Epithelial cell of proximal tubule (primary cell): ENCODE results near the gene IGFBP3. TPM values are rescaled to one million over a fixed set of nuclear protein-coding genes. Genes with fewer than 3 reads are reported as not detected.

ENCODE experiments used
- DNase-seq: peaks from one replicate; pipeline ENCODE4 v3.0.0-alpha.2; 2011; ENCODE audit warnings: low read depth
- H3K4me3 ChIP-seq: 2 replicates; pipeline ENCODE4 v1.5.1; 2011; ENCODE audit warnings: low read depth, mild to moderate bottlenecking, low read length
- total RNA-seq: library from RNA; depleted of rRNA; stranded (reverse); fragments of >200 nt; gene quantifications from 2 replicates; pipeline ENCODE4 v1.2.3, GENCODE V29; 2015
- TF ChIP-seq, protein P1 (sequence below): conservative IDR thresholded peaks from 2 replicates; pipeline ENCODE4 v1.5.1; 2012; ENCODE audit warnings: low read depth, mild to moderate bottlenecking, low read length

The IGFBP3 gene
- total RNA-seq, 1 donor from 2014 or later, result 338 TPM

DNA sequence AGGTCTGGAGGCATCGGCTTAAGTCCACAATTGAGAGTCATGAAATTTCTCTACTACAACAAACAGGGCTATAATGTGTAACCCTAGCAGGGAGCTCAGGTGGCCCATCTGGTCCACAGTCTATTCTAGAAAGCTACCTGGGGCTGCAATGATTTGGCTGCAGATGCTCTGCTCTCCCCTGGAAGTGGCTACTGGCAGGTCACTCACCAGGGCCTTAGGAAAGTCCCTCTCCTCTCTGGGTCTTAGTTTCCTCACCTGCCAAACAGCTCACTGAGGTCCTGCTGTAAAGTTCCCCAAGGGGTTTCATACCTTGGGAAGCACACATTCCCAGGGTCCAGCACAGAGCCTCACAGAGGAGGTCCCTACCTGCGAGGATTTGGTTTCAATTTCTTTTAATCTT, 2.5 kb downstream of the IGFBP3 start:
- TF ChIP-seq, protein P1, sequence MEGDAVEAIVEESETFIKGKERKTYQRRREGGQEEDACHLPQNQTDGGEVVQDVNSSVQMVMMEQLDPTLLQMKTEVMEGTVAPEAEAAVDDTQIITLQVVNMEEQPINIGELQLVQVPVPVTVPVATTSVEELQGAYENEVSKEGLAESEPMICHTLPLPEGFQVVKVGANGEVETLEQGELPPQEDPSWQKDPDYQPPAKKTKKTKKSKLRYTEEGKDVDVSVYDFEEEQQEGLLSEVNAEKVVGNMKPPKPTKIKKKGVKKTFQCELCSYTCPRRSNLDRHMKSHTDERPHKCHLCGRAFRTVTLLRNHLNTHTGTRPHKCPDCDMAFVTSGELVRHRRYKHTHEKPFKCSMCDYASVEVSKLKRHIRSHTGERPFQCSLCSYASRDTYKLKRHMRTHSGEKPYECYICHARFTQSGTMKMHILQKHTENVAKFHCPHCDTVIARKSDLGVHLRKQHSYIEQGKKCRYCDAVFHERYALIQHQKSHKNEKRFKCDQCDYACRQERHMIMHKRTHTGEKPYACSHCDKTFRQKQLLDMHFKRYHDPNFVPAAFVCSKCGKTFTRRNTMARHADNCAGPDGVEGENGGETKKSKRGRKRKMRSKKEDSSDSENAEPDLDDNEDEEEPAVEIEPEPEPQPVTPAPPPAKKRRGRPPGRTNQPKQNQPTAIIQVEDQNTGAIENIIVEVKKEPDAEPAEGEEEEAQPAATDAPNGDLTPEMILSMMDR, result no peak
- peak overlapping the region; percentile 64 for H3K4me3 ChIP-seq
- no peak for DNase-seq

DNA sequence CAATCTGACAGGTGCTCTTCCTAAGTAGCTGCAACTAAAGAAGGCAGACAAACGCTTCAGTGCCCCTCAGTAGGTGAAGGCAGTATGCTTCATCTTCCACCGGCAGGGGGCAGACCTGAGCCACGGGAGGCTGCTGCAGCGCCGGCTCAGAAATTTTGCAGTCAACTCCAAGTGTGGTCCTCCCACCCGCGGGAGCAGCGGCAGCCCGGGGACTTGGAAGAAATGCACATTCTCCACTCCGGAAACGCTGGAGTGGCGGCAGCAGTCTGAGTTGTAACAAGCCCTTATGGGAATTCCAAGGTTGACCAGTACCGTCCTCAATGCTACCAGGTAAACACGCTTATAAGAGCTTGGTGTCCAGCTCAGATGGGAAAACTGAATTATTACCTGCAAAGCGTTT, 3.4 kb downstream of the IGFBP3 start:
- DNase-seq, result no peak
- H3K4me3 ChIP-seq, result peak overlapping the region; percentile 64
- TF ChIP-seq, protein P1, result peak; percentile 96

DNA sequence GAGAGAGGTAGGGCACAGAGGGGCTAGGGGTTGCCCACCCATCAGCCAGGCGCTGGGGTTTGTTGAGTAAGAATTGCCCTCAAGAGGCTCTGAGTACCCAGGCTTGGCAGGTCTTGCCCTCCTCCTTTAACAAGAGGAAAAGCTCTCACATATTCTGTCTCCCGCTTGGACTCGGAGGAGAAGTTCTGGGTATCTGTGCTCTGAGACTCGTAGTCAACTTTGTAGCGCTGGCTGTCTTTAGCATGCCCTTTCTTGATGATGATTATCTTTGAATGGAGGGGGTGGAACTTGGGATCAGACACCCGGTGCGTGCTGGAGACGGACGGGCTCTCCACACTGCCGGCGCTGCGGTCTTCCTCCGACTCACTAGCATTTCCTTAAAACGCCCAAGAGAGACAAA, 4.0 kb downstream of the IGFBP3 start:
- no peak for DNase-seq

DNA sequence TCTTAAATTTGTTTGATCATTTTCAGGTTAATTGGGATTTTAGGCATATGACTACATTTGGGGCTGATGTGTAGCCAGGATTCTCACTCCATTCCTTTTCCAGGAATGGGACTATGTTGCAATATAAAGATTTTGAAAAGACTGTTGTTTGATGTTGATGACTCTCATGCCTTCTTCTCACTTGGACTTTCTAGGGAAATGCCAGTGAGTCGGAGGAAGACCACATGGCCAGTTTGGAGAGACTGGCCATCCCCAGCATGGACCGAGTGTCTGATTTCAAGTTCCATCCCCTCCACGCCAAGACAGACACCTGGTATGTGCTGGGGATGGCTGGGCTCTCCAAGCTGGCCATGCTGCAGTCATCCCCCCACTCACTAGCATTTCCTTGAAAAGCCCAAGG, 5.5 kb downstream of the IGFBP3 start:
- H3K4me3 ChIP-seq, result no peak overlapping the region
- DNase-seq, result no peak
- TF ChIP-seq, protein P1, result no peak

More for the DNA sequence above, 4.0 kb downstream of the IGFBP3 start:
- H3K4me3 ChIP-seq, result no peak overlapping the region
- TF ChIP-seq, protein P1, result no peak

DNA sequence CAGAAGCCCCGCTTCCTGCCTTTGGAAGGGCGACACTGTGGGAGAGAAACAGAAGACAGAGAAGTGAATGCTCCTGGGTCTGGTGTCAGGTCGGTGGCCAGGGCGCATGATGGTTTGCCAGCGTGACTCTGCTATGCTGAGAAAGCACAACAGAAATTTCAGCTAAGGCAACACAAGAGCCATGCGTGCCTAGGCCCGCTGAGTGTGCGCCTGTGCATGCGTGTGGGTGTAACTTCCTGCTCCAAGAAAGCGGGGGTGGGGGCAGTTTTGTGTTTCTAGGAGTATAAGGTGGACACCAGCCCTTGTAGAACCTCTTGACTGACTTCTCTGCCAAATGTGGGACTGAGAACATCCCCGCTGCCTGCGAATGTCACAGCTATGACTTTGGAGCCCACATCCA, 6.2 kb downstream of the IGFBP3 start:
- TF ChIP-seq, protein P1, result no peak
- H3K4me3 ChIP-seq, result no peak overlapping the region
- DNase-seq, result no peak

DNA sequence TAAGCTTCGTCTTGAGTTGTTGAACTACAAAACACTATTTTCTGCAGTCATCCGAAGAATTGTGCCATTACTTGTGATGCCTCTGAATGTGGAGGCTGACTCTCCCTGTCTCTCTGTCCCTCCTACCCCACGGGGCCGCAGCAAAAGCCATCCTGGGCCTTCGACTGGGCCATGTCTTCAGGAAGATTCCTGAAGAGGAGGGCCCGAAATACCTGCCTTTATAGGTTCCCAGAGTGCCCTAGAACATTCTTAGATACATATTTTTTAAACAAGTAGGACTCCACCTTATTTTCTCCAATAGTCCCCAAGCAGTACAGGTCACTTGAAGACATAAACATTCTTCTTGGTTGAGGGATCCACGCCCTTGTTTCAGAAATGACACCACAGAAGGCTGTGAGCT, 8.1 kb downstream of the IGFBP3 start:
- DNase-seq, result no peak
- TF ChIP-seq, protein P1, result no peak
- H3K4me3 ChIP-seq, result no peak overlapping the region

DNA sequence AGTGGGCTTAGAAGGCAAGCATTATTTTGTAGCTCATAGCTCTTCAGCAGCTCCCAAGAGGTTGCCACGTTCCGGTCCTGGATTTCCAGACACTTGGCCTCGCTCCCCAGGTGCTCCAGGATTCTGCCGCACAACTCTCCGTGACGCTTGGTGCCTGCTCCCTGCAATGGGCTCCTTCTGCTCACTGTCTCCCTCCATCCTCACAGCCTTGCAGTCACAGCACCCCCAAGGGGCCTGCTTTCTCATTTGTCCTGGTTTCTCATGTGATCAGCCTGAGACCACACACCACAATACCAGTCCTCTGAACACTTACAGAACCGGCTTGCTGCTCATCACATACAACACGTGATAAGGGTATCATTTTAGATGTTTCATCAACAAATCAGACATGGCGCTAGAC, 9.8 kb downstream of the IGFBP3 start:
- no peak overlapping the region for H3K4me3 ChIP-seq
- DNase-seq, result no peak
- TF ChIP-seq, protein P1, result no peak
